Lung (tissue), 5 donors: Measurements from ENCODE around the gene MED20. TPM values are rescaled to one million over a fixed set of nuclear protein-coding genes. Genes with fewer than 3 reads are reported as not detected.

Experiments
- polyA plus RNA-seq, 2 donors: library from polyadenylated mRNA; stranded (reverse); fragments of 200-250 nt; gene quantifications; one replicate each; pipeline ENCODE4 v1.2.1, GENCODE V29; 2013
- small RNA-seq: library from RNA; depleted of rRNA; stranded (forward); fragments of <200 nt; gene quantifications from one replicate; pipeline ENCODE3, GENCODE V24; 2014; ENCODE audit warnings: low replicate concordance
- total RNA-seq, 2 donors: library from RNA; depleted of rRNA in 1 of 2; stranded (reverse); fragments of >200 nt in 1 of 2; gene quantifications; one replicate each; pipeline ENCODE4 v1.2.1, GENCODE V29; 2014 to 2021
- donor health status: Bipolar disorder and iron deficiency.
- donor health status: healthy.
- donor health status: DM: yes; HTN: yes; CAD: no.

MED20 gene
- total and polyA plus RNA-seq, 4 donors, result 7.0 to 20.4 (median 15.2) TPM

Small RNA genes within 50 kb of the gene (small RNA-seq; reads per million reads assigned to genes)
- gene RF00019, result not detected

Other genes starting within 250 kb of the MED20 start
- 10 to 100 TPM; 13.3 to 38.4 TPM for gene TFEB, start 185.5 kb downstream of the MED20 start, total RNA-seq
- gene TFEB, start 185.5 kb downstream of the MED20 start, polyA plus RNA-seq, result 10 to 100 TPM; 23.1 to 32.5 TPM
- gene PGC, start 173.7 kb downstream of the MED20 start, total RNA-seq, result 100 to 1,000 TPM in 1 of 2 donors, 10 to 100 TPM in 1; 19.2 to 586 TPM
- gene PGC, start 173.7 kb downstream of the MED20 start, polyA plus RNA-seq, result 1,000 to 10,000 TPM in 1 of 2 donors, 100 to 1,000 TPM in 1; 348 to 1,394 TPM
- gene FRS3, start 141.2 kb downstream of the MED20 start, total RNA-seq, result 10 to 100 TPM in 1 of 2 donors, 1 to 10 TPM in 1; 7.3 to 11.2 TPM
- gene FRS3, start 141.2 kb downstream of the MED20 start, polyA plus RNA-seq, result 1 to 10 TPM; 3.7 to 6.5 TPM
- 1 to 10 TPM; 6.9 TPM for gene PRICKLE4, start 140.4 kb downstream of the MED20 start, total RNA-seq
- 1 to 10 TPM; 2.9 to 4.1 TPM for gene PRICKLE4, start 140.4 kb downstream of the MED20 start, polyA plus RNA-seq
- 100 to 1,000 TPM in 1 of 2 donors, 10 to 100 TPM in 1; 43.5 to 172 TPM for gene TOMM6, start 133.4 kb downstream of the MED20 start, total RNA-seq
- 100 to 1,000 TPM; 236 to 313 TPM for gene TOMM6, start 133.4 kb downstream of the MED20 start, polyA plus RNA-seq
- 1 to 10 TPM; 4.9 to 8.6 TPM for gene USP49, start 25.8 kb downstream of the MED20 start, total RNA-seq
- gene USP49, start 25.8 kb downstream of the MED20 start, polyA plus RNA-seq, result 1 to 10 TPM; 1.8 to 2.3 TPM
- gene BYSL, start 360 bp upstream of the MED20 start, total RNA-seq, result 10 to 100 TPM in 1 of 2 donors, 1 to 10 TPM in 1; 9.9 to 19.7 TPM
- gene BYSL, start 360 bp upstream of the MED20 start, polyA plus RNA-seq, result 10 to 100 TPM in 1 of 2 donors, 1 to 10 TPM in 1; 8.8 to 20.4 TPM
- 100 to 1,000 TPM; 124 to 192 TPM for gene CCND3, start 20.7 kb upstream of the MED20 start, total RNA-seq
- gene CCND3, start 20.7 kb upstream of the MED20 start, polyA plus RNA-seq, result 100 to 1,000 TPM; 120 to 221 TPM
- gene TAF8, start 129.4 kb upstream of the MED20 start, total RNA-seq, result 10 to 100 TPM; 19.8 to 26.7 TPM
- 10 to 100 TPM; 14.0 to 14.2 TPM for gene TAF8, start 129.4 kb upstream of the MED20 start, polyA plus RNA-seq
- gene C6orf132, start 221.5 kb upstream of the MED20 start, total RNA-seq, result 10 to 100 TPM in 1 of 2 donors, 1 to 10 TPM in 1; 5.9 to 33.1 TPM
- gene C6orf132, start 221.5 kb upstream of the MED20 start, polyA plus RNA-seq, result 10 to 100 TPM; 11.3 to 26.1 TPM